K562 (cell line): ENCODE data around the gene AQP5. TPM values are rescaled to one million over a fixed set of nuclear protein-coding genes. Genes with fewer than 3 reads are reported as not detected.

Experiments used
- ATAC-seq: fragments of 200-7000 bp; cut with Tn5 transposase; 3 replicates; pipeline ENCODE4 v1.9.1; 2020; ENCODE audit warnings: moderate library complexity
- BruUV-seq: library from RNA; stranded (reverse); fragments of 400-500 nt; replicated peaks from 2 replicates; lab custom pipeline; 2021; lab: Mats Ljungman, UMichigan
- CTCF ChIA-PET: fragments of 300-600 bp; formaldehyde crosslinking; extraction: SDS; loops from one replicate; lab custom pipeline; 2021; ENCODE audit warnings: low intra/inter-chr PET ratio; lab: Yijun Ruan, JAX
- POLR2A ChIA-PET: fragments of 300-600, 350-650 bp; sonication (Branson Sonifier 250); formaldehyde crosslinking; extraction: SDS; loops from one replicate; lab custom pipeline; 2021; ENCODE audit warnings: antibody characterized with exemption, inconsistent platforms; lab: Yijun Ruan, JAX
- DNase-seq, 4 experiments: peaks; one replicate each; pipeline versions ENCODE4 v3.0.0 to v3.0.0-alpha.2; 2011 to 2018; ENCODE audit warnings: low spot score in 3 of 4, mixed read lengths in 3 of 4; ENCODE audit errors: extremely low read depth in 1 of 4
- FAIRE-seq: peaks from 2 replicates; lab custom pipeline; 2011; peaks lifted over from hg19 to GRCh38; lab: Jason Lieb, UNC
- H2AFZ ChIP-seq: 2 replicates; pipeline ENCODE4 v1.6.0; 2011; ENCODE audit warnings: low read depth, low read length, control low read depth, inconsistent platforms
- H3K27ac ChIP-seq: fragments of 200-600 bp; 3 replicates; pipeline ENCODE4 v1.8.0; 2011; ENCODE audit warnings: low read depth, mild to moderate bottlenecking, control low read depth, inconsistent platforms, low read length, moderate library complexity, mixed read lengths; ENCODE audit errors: extremely low read depth
- H3K27me3 ChIP-seq, 2 experiments: fragments of 300-600 bp in 1 of 2; 2 replicates in 1 of 2; 3 replicates in 1 of 2; pipeline versions ENCODE4 v1.6.0 to v1.8.0; 2011; ENCODE audit warnings: inconsistent platforms in 2 of 2, low read length in 2 of 2, mild to moderate bottlenecking in 1 of 2, mixed read lengths in 1 of 2, moderate library complexity in 1 of 2; ENCODE audit not compliant: control insufficient read depth in 2 of 2, insufficient read depth in 2 of 2
- H3K36me3 ChIP-seq: fragments of 300-600 bp; 3 replicates; pipeline ENCODE4 v1.8.0; 2011; ENCODE audit warnings: mild to moderate bottlenecking, low read length, inconsistent platforms; ENCODE audit not compliant: control insufficient read depth, insufficient read depth
- H3K4me1 ChIP-seq, 2 experiments: fragments of 200-600 bp in 1 of 2; replicated peaks in 1 of 2; 2 replicates in 1 of 2; 3 replicates in 1 of 2; pipeline versions ENCODE4 v1.5.1 to v1.8.0; 2011; ENCODE audit warnings: inconsistent platforms in 2 of 2, low read length in 2 of 2, mild to moderate bottlenecking in 1 of 2, mixed read lengths in 1 of 2, moderate library complexity in 1 of 2; ENCODE audit not compliant: control insufficient read depth in 2 of 2, insufficient read depth in 2 of 2
- H3K4me2 ChIP-seq: 2 replicates; pipeline ENCODE4 v1.6.1; 2011; ENCODE audit warnings: low read length, control low read depth, inconsistent platforms, mixed read lengths; ENCODE audit not compliant: insufficient read depth
- H3K4me3 ChIP-seq: fragments of 200-600 bp; sonication (generic), shearing (Covaris generic); 2 replicates; pipeline ENCODE4 v1.5.1; 2016; ENCODE audit warnings: control low read depth, inconsistent platforms
- H3K79me2 ChIP-seq: fragments of 200-600 bp; 3 replicates; pipeline ENCODE4 v1.8.0; 2011; ENCODE audit warnings: low read length, inconsistent platforms; ENCODE audit not compliant: control insufficient read depth, insufficient read depth
- H3K9ac ChIP-seq, 2 experiments: 2 replicates each; pipeline versions ENCODE4 v1.6.0 to v1.6.1; 2011; ENCODE audit warnings: low read depth in 2 of 2, low read length in 2 of 2, control low read depth in 1 of 2, inconsistent platforms in 1 of 2, mild to moderate bottlenecking in 1 of 2, mixed read lengths in 1 of 2; ENCODE audit not compliant: insufficient read depth in 1 of 2
- H3K9me1 ChIP-seq: one replicate; pipeline ENCODE4 v1.6.0; 2011; ENCODE audit warnings: inconsistent platforms, mild to moderate bottlenecking, low read length, moderate library complexity; ENCODE audit not compliant: control insufficient read depth, insufficient read depth
- H3K9me3 ChIP-seq: replicated peaks from 2 replicates; pipeline ENCODE4 v1.5.1; 2011; ENCODE audit warnings: low read depth, low read length, inconsistent platforms; ENCODE audit not compliant: control insufficient read depth, insufficient read depth
- H4K20me1 ChIP-seq: replicated peaks from 2 replicates; pipeline ENCODE4 v1.6.1; 2011; ENCODE audit warnings: low read length, inconsistent platforms, mixed read lengths; ENCODE audit not compliant: control insufficient read depth, insufficient read depth
- SMARCC2 ChIP-seq: fragments of 450-650 bp; IDR thresholded peaks from 2 replicates; pipeline ENCODE4 v1.6.1; 2017; ENCODE audit warnings: antibody characterized with exemption, moderate library complexity, mild to moderate bottlenecking, low read depth
- ZBTB17 ChIP-seq: fragments of 450-650 bp; formaldehyde crosslinking; IDR thresholded peaks from 2 replicates; pipeline ENCODE4 v1.4.0; 2020; ENCODE audit warnings: mild to moderate bottlenecking
- WGBS: fragments of 100-300 bp; shearing (Covaris generic); methylation state at CpG from one replicate; pipeline ENCODE4 v1.1.6; 2016; ENCODE audit warnings: low coverage, mixed read lengths; ENCODE audit not compliant: insufficient coverage; ENCODE audit errors: missing lambda C conversion rate; 5-methylcytosine and 5-hydroxymethylcytosine counted together
- in situ Hi-C: fragments of 300-500 bp; cut with MboI; formaldehyde crosslinking; loops from 4 replicates; pipeline ENCODE4 v1.15.0; 2018; ENCODE audit warnings: inconsistent platforms, mixed read lengths
- intact Hi-C: fragments of 100-400 bp; cut with micrococcal nuclease; formaldehyde crosslinking; loops from 2 replicates; pipeline ENCODE4 v1.14.2; 2022
- polyA plus RNA-seq, 8 experiments: library from polyadenylated mRNA; depleted of rRNA in 4 of 8; stranded (reverse) in 5 of 8; unstranded in 3 of 8; fragments of >200 nt; fragmentation: Nextera tagmentation in 2 of 8; fragmentation: Illumina TruSeq in 1 of 8; extraction: Ambion mirVana in 2 of 8; extraction: Trizol in 1 of 8; gene quantifications; 2 replicates each; pipeline versions ENCODE4 v1.2.1 to v1.2.3, GENCODE V29; 2011 to 2014; ENCODE audit warnings: inconsistent platforms in 1 of 8, missing spikeins in 1 of 8
- total RNA-seq, 7 experiments: library from RNA; depleted of rRNA in 6 of 7; stranded (reverse); fragments of >200 nt in 6 of 7; fragmentation: Illumina TruSeq in 2 of 7; extraction: Trizol in 2 of 7; gene quantifications; 2 replicates each; pipeline versions ENCODE4 v1.2.1 to v1.2.3, GENCODE V29; 2011 to 2021; ENCODE audit warnings: low replicate concordance in 1 of 7

Gene AQP5
- total and polyA plus RNA-seq, 9 of the 15 experiments (the other 6 are each of a cell fraction or from before 2014, with no cell fraction given) = not detected

- no peaks in the 10 kb centered on the region for H4K20me1 ChIP-seq
- no peak for DNase-seq
- no peak overlapping the region for H3K4me3 ChIP-seq
- peaks cover 0 to 17% of the 10 kb centered on the region in 2 experiments; a peak in 1 of 5 replicates for H3K4me1 ChIP-seq
- no peaks in the 10 kb centered on the region for H3K79me2 ChIP-seq
- H3K36me3 ChIP-seq = no peaks in the 10 kb centered on the region
- no peak for FAIRE-seq
- in situ Hi-C loops = no loop called here
- 8% methylated on average over 12 of the region's 13 CpGs for WGBS
- no peak overlapping the region for H3K9ac ChIP-seq
- TF ChIP-seq SMARCC2 = no peak
- no peak for TF ChIP-seq ZBTB17
- POLR2A ChIA-PET = interaction anchor here (0.6 kb wide), 1 partner anchor 142 kb away, joined by 3 read pairs; no protein-coding TSS in a partner anchor
- intact Hi-C loops = no loop called here
- no peak overlapping the region for H3K27ac ChIP-seq
- BruUV-seq = no TSS peak
- no peak for ATAC-seq
- H3K4me2 ChIP-seq = no peak overlapping the region
- H3K9me1 ChIP-seq = no peaks in the 10 kb centered on the region
- H3K9me3 ChIP-seq = no peaks in the 10 kb centered on the region
- peaks cover 11 to 46% of the 10 kb centered on the region in 2 experiments; a peak in 4 of 5 replicates for H3K27me3 ChIP-seq
- CTCF ChIA-PET = no interaction called here
- H2AFZ ChIP-seq = no peak overlapping the region
Measured at GRCh38 chr12:49955899-49956662, 5.6 kb upstream of the AQP5 start.
